ENCODE data around the gene MAP3K7.

Gene MAP3K7

DNA sequence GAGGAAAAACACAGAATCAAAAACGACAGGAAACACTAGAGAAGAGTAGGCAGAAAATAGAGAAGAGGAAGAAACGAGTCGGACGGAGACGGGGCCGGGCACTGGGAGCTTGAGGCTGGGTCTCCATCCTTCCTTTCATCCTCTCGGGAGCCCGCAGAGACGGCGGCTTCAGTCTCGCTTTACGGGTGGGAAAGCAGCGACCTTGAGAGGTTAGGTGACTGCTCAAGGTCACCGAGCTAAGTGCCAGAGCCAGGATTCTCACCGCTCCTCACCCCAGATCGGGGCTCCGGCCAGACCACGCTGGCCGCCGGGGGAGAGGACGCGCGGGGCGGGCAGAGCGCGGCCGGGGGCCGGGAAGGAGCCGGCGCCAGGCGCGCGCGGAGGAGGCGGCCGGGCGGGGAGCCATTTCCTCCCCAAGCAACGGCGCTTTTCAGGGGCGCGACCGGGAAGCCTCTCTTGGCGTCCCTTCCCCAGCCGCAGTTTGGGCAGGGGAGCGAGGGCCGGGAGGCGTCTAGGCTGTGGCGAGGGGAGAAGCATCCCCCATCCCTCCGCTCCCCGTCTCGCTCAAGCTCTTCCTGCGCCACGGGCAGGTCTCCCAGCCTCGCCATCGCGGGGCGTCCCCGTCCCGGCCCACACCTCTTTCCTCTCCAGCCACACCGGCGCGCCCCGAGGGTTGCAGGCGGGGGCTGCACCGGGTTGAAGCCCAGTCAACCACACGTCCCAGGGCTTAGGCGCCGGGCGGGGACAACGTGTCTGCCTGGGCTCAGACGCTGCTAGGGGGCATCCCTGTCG is 24.1 kb upstream of the MAP3K7 start:
- peak; percentile 47 for DNase-seq (ENCODE audit: low read depth)
- H3K4me3 ChIP-seq (ENCODE audit: low read depth, low read length): peak overlapping the region; percentile 67
- TF ChIP-seq, protein P1, sequence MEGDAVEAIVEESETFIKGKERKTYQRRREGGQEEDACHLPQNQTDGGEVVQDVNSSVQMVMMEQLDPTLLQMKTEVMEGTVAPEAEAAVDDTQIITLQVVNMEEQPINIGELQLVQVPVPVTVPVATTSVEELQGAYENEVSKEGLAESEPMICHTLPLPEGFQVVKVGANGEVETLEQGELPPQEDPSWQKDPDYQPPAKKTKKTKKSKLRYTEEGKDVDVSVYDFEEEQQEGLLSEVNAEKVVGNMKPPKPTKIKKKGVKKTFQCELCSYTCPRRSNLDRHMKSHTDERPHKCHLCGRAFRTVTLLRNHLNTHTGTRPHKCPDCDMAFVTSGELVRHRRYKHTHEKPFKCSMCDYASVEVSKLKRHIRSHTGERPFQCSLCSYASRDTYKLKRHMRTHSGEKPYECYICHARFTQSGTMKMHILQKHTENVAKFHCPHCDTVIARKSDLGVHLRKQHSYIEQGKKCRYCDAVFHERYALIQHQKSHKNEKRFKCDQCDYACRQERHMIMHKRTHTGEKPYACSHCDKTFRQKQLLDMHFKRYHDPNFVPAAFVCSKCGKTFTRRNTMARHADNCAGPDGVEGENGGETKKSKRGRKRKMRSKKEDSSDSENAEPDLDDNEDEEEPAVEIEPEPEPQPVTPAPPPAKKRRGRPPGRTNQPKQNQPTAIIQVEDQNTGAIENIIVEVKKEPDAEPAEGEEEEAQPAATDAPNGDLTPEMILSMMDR (IDR thresholded peaks at IDR 0.05; ENCODE audit: insufficient read depth, low read depth, low read length, missing control alignments): no peak

DNA sequence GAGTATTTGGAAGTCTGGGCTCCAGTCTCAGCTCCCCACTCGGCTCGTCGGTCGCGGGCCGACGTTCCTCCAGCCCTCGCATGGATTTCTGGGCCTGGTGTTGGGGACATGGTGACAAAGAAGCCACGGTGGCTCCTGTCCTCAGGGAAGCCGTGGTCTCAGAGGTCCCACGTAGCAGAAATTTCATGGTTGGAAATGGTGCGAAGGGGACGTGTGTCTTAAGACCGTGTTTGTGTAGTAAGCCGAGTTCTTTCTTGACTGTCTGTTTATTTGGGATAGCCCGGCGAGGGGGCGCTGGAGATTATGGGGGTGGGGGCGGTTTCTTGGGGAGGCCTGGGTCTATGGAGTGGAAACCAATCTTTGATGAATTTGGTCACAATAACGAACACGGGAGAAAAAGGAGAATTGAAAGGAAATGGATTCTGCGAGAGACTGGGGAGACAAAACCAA is 23.5 kb upstream of the MAP3K7 start:
- DNase-seq (ENCODE audit: low read depth): no peak
- TF ChIP-seq, protein P1 (IDR thresholded peaks at IDR 0.05; ENCODE audit: insufficient read depth, low read depth, low read length, missing control alignments): no peak
- H3K4me3 ChIP-seq (ENCODE audit: low read depth, low read length): no peak overlapping the region

DNA sequence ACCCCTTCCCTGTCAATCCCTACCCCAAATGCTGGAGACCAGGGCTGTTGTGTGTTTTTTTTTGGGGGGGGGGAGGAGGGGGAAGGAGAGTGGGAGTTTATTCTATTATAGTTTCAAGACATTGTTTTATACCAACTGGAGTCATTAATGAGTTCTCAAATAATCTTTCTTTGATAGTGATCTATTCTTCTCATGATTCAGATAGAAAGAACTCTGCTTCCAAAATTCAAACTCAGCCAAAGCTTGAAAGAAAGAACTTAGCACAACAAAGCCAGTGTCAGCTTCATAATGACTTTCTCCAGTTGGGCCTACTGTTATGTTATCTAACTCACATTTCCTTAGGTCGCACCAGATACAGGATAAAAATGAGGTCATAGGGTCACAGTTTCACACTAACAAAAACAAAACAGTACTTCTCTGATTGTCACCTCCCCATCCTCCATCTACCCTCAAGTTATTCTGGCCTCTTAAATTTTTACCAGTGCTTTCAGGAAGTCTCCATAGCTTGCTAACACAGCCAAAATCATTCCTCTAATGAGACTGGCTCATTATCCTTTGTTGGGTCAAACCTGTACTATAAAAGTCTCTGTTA is 19.0 kb upstream of the MAP3K7 start:
- TF ChIP-seq, protein P1 (IDR thresholded peaks at IDR 0.05; ENCODE audit: insufficient read depth, low read depth, low read length, missing control alignments): no peak
- no peak for DNase-seq (ENCODE audit: low read depth)
- no peak overlapping the region for H3K4me3 ChIP-seq (ENCODE audit: low read depth, low read length)

DNA sequence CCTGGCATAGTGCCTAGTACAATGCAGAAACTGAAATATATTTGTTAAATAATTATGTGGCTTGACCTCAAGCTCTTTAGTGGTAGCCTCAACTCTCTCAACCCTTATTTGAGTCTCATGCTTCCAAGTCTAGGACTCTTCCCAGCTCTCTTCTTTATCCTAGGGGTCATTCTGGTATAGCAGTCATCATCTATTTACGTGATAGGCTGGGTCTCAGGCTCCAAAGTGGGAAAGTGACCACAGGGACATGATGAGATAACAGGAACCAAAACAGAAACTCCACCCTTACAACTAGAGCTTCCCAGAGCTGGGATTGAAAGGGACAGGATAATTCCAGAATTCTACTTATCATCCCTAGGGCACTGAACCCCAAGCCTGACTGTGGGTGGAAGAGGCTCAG is 17.7 kb upstream of the MAP3K7 start:
- no peak for DNase-seq (ENCODE audit: low read depth)
- no peak overlapping the region for H3K4me3 ChIP-seq (ENCODE audit: low read depth, low read length)
- TF ChIP-seq, protein P1 (IDR thresholded peaks at IDR 0.05; ENCODE audit: insufficient read depth, low read depth, low read length, missing control alignments): no peak

DNA sequence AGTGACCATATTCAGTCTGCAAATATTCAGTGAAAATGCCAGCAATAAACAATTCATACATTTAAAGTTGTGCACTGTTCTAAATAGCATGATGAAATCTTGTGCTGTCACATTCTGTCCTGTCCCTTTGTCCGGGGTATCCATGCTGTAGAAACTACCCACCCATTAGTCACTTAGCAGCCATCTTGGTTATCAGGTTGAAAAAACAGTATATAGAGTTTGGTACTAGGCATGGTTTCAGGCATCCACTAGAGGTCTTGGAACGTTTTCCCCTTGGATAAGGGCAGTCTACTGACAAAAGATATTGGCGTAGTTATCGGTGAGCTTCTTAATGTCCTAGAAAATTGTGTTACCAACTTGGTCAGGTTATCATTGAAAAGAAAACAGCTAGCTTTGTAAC is 12.3 kb upstream of the MAP3K7 start:
- no peak for DNase-seq (ENCODE audit: low read depth)
- H3K4me3 ChIP-seq (ENCODE audit: low read depth, low read length): no peak overlapping the region
- TF ChIP-seq, protein P1 (IDR thresholded peaks at IDR 0.05; ENCODE audit: insufficient read depth, low read depth, low read length, missing control alignments): no peak

DNA sequence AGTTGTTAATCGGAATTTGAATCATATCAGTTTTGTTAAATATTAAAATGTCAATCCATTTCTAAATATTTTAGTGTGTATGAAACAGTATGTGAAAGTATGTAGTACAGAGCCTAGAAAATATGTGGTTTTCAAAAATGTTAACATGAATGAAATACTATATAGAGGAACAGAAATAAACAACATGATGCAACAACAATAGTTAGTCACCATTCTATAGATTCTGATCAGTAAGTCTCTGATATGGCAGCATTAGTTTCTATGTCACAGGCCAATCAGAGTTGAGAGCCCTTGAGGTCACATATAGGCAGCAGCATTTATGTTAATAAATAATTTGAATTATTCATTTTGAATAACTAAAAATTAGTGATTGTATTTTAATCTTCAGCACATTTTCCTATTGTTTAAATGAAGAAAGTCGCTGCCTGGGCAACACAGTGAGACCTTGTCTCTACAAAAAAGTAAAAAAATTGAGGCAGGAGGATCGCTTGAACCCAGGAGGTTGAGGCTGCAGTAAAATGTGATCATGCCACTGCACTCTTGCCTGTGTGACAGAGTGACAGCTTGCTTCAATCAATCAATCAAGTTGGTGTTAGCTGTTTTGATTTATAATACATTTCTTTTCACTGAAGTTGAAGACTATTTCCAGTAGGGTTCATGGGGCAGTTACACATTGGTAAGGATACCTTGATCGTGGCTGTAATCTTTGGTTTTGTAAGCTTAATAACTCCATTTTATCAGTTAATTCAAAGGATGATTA is 11.5 kb upstream of the MAP3K7 start:
- TF ChIP-seq, protein P1 (IDR thresholded peaks at IDR 0.05; ENCODE audit: insufficient read depth, low read depth, low read length, missing control alignments): no peak
- DNase-seq (ENCODE audit: low read depth): no peak
- no peak overlapping the region for H3K4me3 ChIP-seq (ENCODE audit: low read depth, low read length)

All from GM12865 (cell line).